Activated T-helper 1 cell treated with anti-CD3 and anti-CD28 coated beads, Interleukin-12 subunit alpha, Interleukin-12 subunit beta, Interleukin-2, Interleukin-4 antibody, amounts not matched to agents 30 ng/mL and 10 ng/mL and 1 ng/mL, durations not matched to agents 14 hours and 24 hours and 36 hours (primary cell): Measurements from ENCODE around the gene RBMS3. TPM values are rescaled to one million over a fixed set of nuclear protein-coding genes. Genes with fewer than 3 reads are reported as not detected.
A peak's percentile ranks its signal among the peaks of the same experiment; 100 is the strongest.
"Not testable (repeated sequence)": the region's sequence is repeated elsewhere in the genome, so short reads cannot be mapped to it uniquely, and the experiment has no call there.

ENCODE experiments used
- DNase-seq: peaks from one replicate; pipeline ENCODE4 v3.0.0; 2021; ENCODE audit warnings: low spot score
- H3K27ac Mint-ChIP-seq: one replicate; pipeline ENCODE4 v1.8.0; 2021; ENCODE audit warnings: mild to moderate bottlenecking, mixed read lengths
- H3K27me3 Mint-ChIP-seq: one replicate; pipeline ENCODE4 v1.8.0; 2022; ENCODE audit warnings: mild to moderate bottlenecking, moderate library complexity, mixed read lengths; ENCODE audit not compliant: insufficient read depth
- H3K36me3 Mint-ChIP-seq: one replicate; pipeline ENCODE4 v1.8.0; 2021; ENCODE audit warnings: low read depth, mixed read lengths
- H3K4me1 Mint-ChIP-seq: one replicate; pipeline ENCODE4 v1.8.0; 2021; ENCODE audit warnings: low read depth, mixed read lengths
- H3K4me3 Mint-ChIP-seq: one replicate; pipeline ENCODE4 v1.8.0; 2021; ENCODE audit warnings: mild to moderate bottlenecking, moderate library complexity, mixed read lengths
- H3K9me3 Mint-ChIP-seq: one replicate; pipeline ENCODE4 v1.8.0; 2021; ENCODE audit warnings: mixed read lengths
- intact Hi-C: fragments of 100-400 bp; cut with micrococcal nuclease; formaldehyde crosslinking; loops from one replicate; pipeline ENCODE4 v1.15.1; 2024
- total RNA-seq: library from RNA; stranded (reverse); gene quantifications from 2 replicates; pipeline ENCODE4 v1.2.3, GENCODE V29; 2022

The RBMS3 gene
- total RNA-seq, 1 donor from 2014 or later: 3.7 TPM

DNA sequence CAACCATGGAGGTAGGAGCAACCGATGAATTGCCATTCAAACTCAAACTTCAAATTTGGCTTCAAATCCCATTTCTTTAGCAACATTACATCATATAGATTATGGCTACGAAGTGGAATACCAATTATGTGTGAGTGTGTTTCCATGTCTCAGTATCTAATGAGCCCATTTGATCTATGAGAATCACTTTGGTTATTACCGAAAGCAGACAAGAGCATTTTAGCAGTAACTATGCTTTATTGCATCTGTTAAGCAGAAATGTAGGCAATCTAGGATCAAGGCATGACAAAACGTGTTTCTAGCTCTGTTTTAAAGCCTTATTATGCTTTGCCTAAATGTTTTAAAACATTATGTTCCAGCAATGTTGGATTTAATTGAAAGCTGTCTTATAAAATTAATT lies 743.6 kb downstream of the RBMS3 start:
- peaks cover 33% of the 10 kb centered on the region for H3K27me3 Mint-ChIP-seq
- H3K4me3 Mint-ChIP-seq: no peak overlapping the region
- DNase-seq: no peak
- H3K36me3 Mint-ChIP-seq: no peaks in the 10 kb centered on the region
- H3K27ac Mint-ChIP-seq: no peak overlapping the region
- intact Hi-C loops: no loop called here
- no peaks in the 10 kb centered on the region for H3K4me1 Mint-ChIP-seq
- no peaks in the 10 kb centered on the region for H3K9me3 Mint-ChIP-seq

DNA sequence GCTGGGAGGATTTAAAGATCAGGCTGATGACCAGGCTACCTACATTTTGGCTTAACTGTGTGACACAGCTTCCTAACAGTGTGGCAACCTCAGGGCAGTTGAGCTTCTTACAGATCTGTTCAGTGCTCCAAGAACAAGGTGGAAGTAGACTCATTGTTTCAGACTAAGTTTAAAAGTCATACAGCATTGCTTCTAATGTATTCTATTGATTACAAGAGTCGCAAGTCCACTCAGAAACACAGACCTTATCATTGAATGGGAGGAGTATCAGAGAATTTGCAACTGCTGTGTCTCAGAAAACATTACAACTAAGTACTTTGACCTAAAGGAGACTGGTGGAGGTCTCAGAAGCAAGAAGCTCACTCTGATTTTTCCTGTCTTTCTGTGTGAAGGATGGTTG lies 746.0 kb downstream of the RBMS3 start:
- Mint-ChIP-seq H3K4me1 (no peaks in the 10 kb centered on the region), H3K27me3 (peaks cover 37% of the 10 kb centered on the region), H3K9me3 (no peaks in the 10 kb centered on the region), H3K27ac (no peak overlapping the region), H3K4me3 (no peak overlapping the region), H3K36me3 (no peaks in the 10 kb centered on the region)
- no peak for DNase-seq
- intact Hi-C loops: no loop called here

DNA sequence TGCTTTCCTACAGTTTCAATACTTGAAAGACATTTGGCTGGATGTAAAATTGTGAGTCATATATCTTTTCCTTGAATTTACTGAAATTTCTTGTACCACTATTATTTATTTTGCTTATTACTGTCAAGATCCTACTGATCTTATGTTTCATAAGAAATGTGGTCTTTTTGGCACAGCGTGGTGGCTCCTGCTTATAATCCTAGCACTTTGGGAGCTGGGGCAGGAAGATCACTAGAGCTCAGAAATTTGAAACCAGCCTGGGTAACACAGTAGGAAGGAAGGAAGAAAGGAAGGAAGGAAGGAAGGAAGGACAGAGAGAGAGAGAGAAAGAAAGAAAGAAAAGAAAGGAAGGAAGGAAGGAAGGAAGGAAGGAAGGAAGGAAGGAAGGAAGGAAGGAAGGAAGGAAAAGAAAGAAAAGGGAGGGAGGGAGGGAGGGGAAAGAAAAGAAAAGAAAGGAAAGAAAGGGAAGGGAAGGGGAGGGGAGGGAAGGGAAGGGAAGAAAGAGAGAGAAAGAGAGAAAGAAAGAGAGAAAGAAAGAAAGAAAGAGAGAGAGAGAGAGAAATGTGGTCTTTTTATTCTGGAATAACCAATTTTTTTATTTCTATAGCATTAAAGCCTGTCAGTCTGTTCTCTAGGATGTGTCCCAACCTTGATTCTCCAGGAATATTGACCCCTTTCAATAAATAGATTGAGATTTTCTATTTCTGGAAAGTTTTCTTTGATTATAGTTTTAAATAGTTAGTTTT lies 753.5 kb downstream of the RBMS3 start:
- Mint-ChIP-seq H3K4me3 (no peak overlapping the region), H3K27me3 (peaks cover 30% of the 10 kb centered on the region), H3K9me3 (no peaks in the 10 kb centered on the region), H3K4me1 (no peaks in the 10 kb centered on the region), H3K36me3 (no peaks in the 10 kb centered on the region), H3K27ac (no peak overlapping the region)
- no peak for DNase-seq
- intact Hi-C loops: no loop called here

DNA sequence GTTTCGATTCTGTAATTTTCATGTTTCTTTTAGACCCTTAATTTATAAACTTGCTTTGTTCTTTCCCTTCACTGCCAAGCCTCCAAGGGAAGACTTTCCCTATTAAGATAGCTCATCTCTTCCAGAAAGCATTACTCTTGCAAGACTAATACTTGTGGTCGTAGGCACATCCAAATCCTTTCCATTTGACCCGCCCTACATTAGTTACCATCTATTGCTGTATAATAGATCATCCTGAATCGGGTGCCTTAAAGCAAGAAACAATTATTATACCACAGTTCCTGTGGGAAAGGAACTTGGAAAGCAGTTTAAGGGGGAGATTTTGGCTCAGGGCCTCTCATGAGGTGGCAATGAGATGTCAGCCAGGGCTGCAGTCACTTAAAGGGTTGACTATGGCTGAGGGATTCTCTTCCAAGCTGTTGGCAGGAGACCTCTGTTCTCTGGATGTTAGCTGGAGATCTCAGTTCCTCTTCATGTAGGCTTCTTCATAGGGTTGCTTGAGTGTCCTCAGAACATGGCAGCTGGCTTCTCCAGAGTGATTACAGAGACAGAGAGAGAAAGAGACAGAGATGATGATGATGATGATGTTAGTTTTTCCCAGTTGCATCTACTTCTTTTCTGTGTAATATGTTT lies 755.2 kb downstream of the RBMS3 start:
- H3K36me3 Mint-ChIP-seq: no peaks in the 10 kb centered on the region
- H3K27ac Mint-ChIP-seq: no peak overlapping the region
- no peak for DNase-seq
- H3K4me3 Mint-ChIP-seq: no peak overlapping the region
- H3K27me3 Mint-ChIP-seq: peaks cover 24% of the 10 kb centered on the region
- H3K9me3 Mint-ChIP-seq: no peaks in the 10 kb centered on the region
- no peaks in the 10 kb centered on the region for H3K4me1 Mint-ChIP-seq
- intact Hi-C loops: no loop called here

DNA sequence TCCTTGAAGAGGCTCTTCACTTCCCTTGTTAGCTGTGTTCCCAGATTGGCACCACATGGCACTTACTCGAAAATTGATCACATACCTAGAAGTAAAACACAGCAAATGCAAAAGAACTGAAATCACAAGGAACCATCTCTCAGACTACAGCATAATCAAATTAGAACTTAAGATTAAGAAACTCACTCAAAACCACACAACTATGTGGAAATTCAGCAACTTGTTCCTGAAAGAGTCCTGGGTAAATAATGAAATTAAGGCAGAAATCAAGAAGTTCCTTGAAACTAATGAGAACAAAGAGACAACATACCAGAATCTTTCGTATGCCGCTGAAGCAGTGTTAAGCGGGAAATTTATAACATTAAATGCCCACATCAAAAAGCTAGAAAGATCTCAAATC lies 759.3 kb downstream of the RBMS3 start:
- Mint-ChIP-seq H3K9me3 (no peaks in the 10 kb centered on the region), H3K36me3 (no peaks in the 10 kb centered on the region), H3K4me3 (no peak overlapping the region), H3K4me1 (no peaks in the 10 kb centered on the region), H3K27me3 (peaks cover 13% of the 10 kb centered on the region), H3K27ac (no peak overlapping the region)
- intact Hi-C loops: loop anchor here (5.0 kb wide), 1 partner anchor 1727 kb away; no protein-coding TSS in a partner anchor
- no peak for DNase-seq

DNA sequence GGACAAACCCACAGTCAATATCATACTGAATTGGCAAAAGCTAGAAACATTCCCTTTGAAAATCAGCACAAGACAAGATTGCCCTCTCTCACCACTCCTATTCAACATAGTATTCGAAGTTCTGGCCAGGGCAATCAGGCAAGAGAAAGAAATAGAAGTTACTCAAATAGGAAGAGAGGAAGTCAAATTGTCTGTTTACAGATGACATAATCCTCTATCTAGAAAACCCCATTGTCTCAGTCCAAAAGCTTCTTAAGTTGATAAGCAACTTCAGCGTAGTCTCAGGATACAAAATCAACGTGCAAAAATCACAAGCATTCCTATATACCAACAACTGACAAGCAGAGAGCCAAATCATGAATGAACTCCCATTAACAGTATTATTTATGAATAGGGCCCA lies 760.6 kb downstream of the RBMS3 start:
- H3K27me3 Mint-ChIP-seq: peaks cover 13% of the 10 kb centered on the region
- not testable (repeated sequence) for H3K27ac Mint-ChIP-seq, DNase-seq, H3K4me1 Mint-ChIP-seq, H3K9me3 Mint-ChIP-seq, H3K36me3 Mint-ChIP-seq, H3K4me3 Mint-ChIP-seq
- intact Hi-C loops: loop anchor here (5.0 kb wide), 1 partner anchor 1726 kb away; no protein-coding TSS in a partner anchor

DNA sequence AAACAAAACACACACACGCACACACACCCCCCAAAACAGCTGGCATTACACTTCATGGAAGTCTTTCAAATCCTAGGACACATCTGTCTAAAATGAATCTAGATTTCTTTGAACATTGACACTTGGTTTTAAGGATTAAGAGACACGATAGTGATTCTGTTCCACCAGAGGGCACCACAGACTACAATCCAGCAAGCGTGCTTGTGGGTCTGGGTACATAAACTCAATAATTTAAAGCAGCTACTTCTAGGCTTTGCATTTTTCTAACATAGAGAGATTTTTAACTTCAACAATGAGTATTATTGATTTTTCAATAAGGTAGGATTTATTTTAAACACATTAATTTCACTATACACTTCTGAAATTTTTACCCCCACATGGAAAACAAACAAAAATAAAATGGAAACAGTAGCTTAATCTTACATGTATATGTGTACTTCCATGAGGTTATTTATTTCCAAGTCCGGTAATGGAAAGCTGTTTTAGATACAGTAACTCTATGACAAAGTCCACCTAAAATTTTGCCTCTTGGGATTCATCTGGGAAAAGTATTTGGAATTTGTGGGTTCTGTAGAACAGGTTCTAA lies 761.5 kb downstream of the RBMS3 start:
- H3K4me3 Mint-ChIP-seq: no peak overlapping the region
- no peaks in the 10 kb centered on the region for H3K9me3 Mint-ChIP-seq
- no peak overlapping the region for H3K27ac Mint-ChIP-seq
- no peaks in the 10 kb centered on the region for H3K4me1 Mint-ChIP-seq
- no peaks in the 10 kb centered on the region for H3K36me3 Mint-ChIP-seq
- intact Hi-C loops: loop anchor here (1.0 to 5.0 kb wide), 7 partner anchors 157 to 1725 kb away; no protein-coding TSS in a partner anchor
- H3K27me3 Mint-ChIP-seq: peaks cover 13% of the 10 kb centered on the region
- DNase-seq: peak; percentile 20

DNA sequence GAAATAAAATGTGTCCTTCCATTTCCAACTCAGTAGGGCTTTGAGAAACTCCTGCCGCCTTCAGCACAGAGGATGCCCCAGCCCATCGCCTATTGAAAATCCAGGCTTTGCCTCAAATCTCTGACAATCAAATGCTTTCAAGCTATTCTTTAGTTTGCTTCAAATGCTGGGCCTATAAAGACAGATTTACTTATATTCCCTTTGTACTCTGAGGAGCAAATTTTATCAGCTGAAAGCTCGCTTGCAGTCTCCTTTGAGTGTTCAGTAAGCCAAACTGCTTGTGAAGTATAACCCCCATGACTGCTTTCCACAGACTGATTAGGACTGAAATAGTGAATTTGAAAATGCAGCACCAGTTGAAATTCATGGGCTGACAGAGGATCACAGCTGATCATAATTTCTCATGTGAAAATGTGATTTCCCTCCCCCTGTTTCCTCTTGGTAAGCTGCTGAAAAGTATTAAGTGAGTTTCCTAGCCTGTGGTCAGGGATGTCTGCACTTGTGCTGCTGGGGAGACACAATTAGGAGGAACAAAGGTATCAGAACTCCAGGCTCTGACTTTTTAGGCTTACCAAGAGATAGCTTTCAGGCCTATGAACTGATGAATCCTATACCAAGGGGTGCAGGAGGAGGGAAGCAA lies 762.2 kb downstream of the RBMS3 start:
- DNase-seq: no peak
- Mint-ChIP-seq H3K4me1 (no peaks in the 10 kb centered on the region), H3K9me3 (no peaks in the 10 kb centered on the region), H3K36me3 (no peaks in the 10 kb centered on the region), H3K27me3 (peaks cover 13% of the 10 kb centered on the region), H3K27ac (no peak overlapping the region), H3K4me3 (no peak overlapping the region)
- intact Hi-C loops: loop anchor here (1.0 to 5.0 kb wide), 7 partner anchors 156 to 1724 kb away; no protein-coding TSS in a partner anchor

DNA sequence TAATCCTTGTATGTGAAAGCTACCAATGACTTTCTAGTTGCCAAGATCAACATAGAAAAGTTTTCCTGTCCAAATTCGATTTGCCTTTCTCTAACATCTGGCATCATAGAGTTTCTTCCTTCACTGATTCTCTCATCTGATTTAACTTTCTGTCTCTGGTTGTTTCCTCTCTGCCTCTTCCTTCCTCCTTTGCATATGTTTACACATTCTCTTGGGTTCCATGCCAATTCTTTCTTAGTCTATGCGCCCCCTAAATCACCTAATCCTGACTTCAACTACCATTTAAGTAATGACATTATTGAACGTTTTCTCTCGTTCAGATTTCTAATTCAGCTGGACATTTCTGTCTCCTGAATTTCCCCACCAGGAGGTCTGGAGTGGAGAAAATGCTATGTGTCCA lies 763.6 kb downstream of the RBMS3 start:
- no peak overlapping the region for H3K27ac Mint-ChIP-seq
- intact Hi-C loops: loop anchor here (5.0 kb wide), 1 partner anchor 1723 kb away; no protein-coding TSS in a partner anchor
- no peak for DNase-seq
- H3K36me3 Mint-ChIP-seq: no peaks in the 10 kb centered on the region
- H3K9me3 Mint-ChIP-seq: no peaks in the 10 kb centered on the region
- no peaks in the 10 kb centered on the region for H3K4me1 Mint-ChIP-seq
- H3K4me3 Mint-ChIP-seq: no peak overlapping the region
- H3K27me3 Mint-ChIP-seq: peaks cover 8% of the 10 kb centered on the region

DNA sequence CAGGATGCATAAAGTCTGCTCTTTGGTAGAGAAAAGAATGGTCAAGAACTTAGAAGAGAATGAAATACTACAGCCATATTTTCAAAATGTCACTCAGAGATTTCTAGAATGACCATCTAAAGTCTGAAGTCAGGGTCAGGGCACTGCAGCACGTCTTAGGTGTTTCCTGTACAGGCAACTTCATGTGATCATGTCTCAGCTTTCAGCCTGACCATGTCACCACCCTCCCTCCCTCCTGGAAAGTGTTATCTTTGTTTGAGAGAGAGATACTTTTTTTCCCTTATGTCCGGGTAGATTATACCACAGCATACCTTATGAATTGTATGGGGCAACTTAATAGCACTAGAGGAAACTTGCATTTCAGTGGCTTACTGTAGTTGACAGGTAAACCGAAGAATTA lies 767.6 kb downstream of the RBMS3 start:
- no peak overlapping the region for H3K27ac Mint-ChIP-seq
- intact Hi-C loops: no loop called here
- H3K27me3 Mint-ChIP-seq: no peaks in the 10 kb centered on the region
- H3K36me3 Mint-ChIP-seq: no peaks in the 10 kb centered on the region
- no peaks in the 10 kb centered on the region for H3K4me1 Mint-ChIP-seq
- H3K4me3 Mint-ChIP-seq: no peak overlapping the region
- H3K9me3 Mint-ChIP-seq: no peaks in the 10 kb centered on the region
- no peak for DNase-seq

DNA sequence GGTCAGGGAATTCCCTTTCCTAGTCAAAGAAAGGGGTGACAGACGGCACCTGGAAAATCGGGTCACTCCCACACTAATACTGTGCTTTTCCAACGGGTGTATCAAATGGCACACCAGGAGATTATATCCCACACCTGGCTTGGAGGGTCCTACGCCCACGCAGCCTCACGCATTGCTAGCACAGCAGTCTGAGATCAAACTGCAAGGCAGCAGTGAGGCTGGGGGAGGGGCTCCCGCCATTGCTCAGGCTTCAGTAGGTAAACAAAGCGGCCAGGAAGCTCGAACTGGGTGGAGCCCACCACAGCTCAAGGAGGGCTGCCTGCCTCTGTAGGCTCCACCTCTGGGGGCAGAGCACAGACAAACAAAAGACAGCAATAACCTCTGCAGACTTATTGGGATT lies 769.2 kb downstream of the RBMS3 start:
- H3K36me3 Mint-ChIP-seq, H3K27me3 Mint-ChIP-seq, H3K27ac Mint-ChIP-seq, DNase-seq, H3K4me3 Mint-ChIP-seq, H3K4me1 Mint-ChIP-seq, H3K9me3 Mint-ChIP-seq, intact Hi-C loops: not testable (repeated sequence)

DNA sequence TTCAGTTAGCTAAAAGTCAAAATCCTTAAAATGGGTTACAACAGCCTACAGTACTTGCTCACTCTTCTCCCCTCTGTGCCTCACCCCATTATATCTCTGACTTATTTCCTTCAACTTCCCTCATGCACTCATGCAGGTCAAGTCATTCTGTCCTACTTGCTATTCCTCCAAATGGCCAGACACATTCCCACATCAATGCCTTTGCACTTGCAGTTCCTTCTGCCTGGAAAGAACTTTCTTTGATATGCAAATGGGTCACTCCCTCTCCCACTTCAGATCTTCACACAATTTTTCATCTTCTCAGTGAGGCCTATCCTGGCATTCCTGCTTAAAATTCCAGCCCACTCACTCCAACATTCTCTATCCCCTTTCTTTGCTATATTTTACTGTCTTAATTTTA lies 778.4 kb downstream of the RBMS3 start:
- Mint-ChIP-seq H3K4me1 (no peaks in the 10 kb centered on the region), H3K27me3 (peaks cover 2% of the 10 kb centered on the region), H3K36me3 (no peaks in the 10 kb centered on the region), H3K4me3 (no peak overlapping the region), H3K9me3 (no peaks in the 10 kb centered on the region), H3K27ac (no peak overlapping the region)
- no peak for DNase-seq
- intact Hi-C loops: no loop called here
